Right lobe of liver (tissue), 4 donors: ENCODE measurements around the gene SLAMF8.

Experiments used
- CTCF ChIP-seq, 4 donors: fragments of 200-600 bp in 3 of 4; fragments of 450-650 bp in 1 of 4; IDR thresholded peaks; one replicate each; pipeline versions ENCODE4 v1.5.1 to v1.8.0; 2016 to 2022; ENCODE audit warnings: antibody characterized with exemption in 4 of 4, mild to moderate bottlenecking in 2 of 4
- POLR2A ChIP-seq: fragments of 450-650 bp; IDR thresholded peaks from one replicate; pipeline ENCODE4 v1.6.1; 2017; ENCODE audit warnings: antibody characterized with exemption, mild to moderate bottlenecking
- donor health status: DM: no; HTN: no; CAD: no.
- donor health status: DM: no; HTN: no; CAD: no.
- donor health status: DM: no; HTN: yes; CAD: no.

GRCh38 chr1:159879977-159880376 lies 53.3 kb downstream of the SLAMF8 start:
- TF ChIP-seq CTCF (IDR thresholded peaks at IDR 0.05): no peak
- no peak for TF ChIP-seq POLR2A
